Tibial nerve (tissue), 4 donors: ENCODE data around the gene TMEM258.

Experiments used
- CTCF ChIP-seq, 5 experiments: fragments of 200-600 bp in 3 of 5; fragments of 450-650 bp in 2 of 5; sonication (generic) in 3 of 5; IDR thresholded peaks; one replicate each; pipeline ENCODE4 v1.5.1; 2016 to 2019; ENCODE audit warnings: antibody characterized with exemption in 5 of 5, mild to moderate bottlenecking in 3 of 5, moderate library complexity in 2 of 5
- EP300 ChIP-seq, 2 donors: sonication (generic); formaldehyde crosslinking; IDR thresholded peaks; one replicate each; pipeline ENCODE4 v1.6.1; 2017; ENCODE audit warnings: antibody characterized with exemption in 2 of 2, mild to moderate bottlenecking in 1 of 2
- POLR2A ChIP-seq, 2 donors: fragments of 450-650 bp; IDR thresholded peaks; one replicate each; pipeline ENCODE4 v1.6.1; 2017; ENCODE audit warnings: antibody characterized with exemption in 2 of 2, mild to moderate bottlenecking in 2 of 2, moderate library complexity in 2 of 2

GRCh38 chr11:61806785-61807184, 14.4 kb upstream of the TMEM258 start:
- no peak for TF ChIP-seq CTCF (IDR thresholded peaks at IDR 0.05)
- TF ChIP-seq EP300 (IDR thresholded peaks at IDR 0.05), result no peak
- no peak for TF ChIP-seq POLR2A (IDR thresholded peaks at IDR 0.05)
